ENCODE data around the gene ACOT7. TPM values are rescaled to one million over a fixed set of nuclear protein-coding genes. Genes with fewer than 3 reads are reported as not detected.
"Not testable (repeated sequence)": the region's sequence is repeated elsewhere in the genome, so short reads cannot be mapped to it uniquely, and the experiment has no call there.

ACOT7 gene
- polyA plus RNA-seq, 1 donor: 28.1 TPM

DNA sequence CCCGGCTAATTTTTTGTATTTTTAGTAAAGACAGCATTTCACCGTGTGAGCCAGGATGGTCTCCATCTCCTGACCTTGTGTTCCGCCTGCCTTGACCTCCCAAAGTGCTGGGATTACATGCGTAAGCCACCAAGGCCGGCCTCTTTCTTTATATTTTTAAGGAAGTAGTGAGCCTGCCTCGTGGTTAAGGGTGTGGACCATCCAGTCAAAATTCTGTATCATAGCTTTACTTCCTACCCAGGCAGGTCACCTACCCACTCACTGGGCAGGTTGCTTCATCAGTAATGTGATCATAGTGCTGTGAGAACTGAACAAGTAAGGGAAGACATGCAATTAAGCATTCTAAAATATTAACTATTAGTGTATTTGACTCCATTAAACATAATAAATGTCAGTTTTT lies 8.1 kb upstream of the ACOT7 start:
- DNase-seq: no peak

DNA sequence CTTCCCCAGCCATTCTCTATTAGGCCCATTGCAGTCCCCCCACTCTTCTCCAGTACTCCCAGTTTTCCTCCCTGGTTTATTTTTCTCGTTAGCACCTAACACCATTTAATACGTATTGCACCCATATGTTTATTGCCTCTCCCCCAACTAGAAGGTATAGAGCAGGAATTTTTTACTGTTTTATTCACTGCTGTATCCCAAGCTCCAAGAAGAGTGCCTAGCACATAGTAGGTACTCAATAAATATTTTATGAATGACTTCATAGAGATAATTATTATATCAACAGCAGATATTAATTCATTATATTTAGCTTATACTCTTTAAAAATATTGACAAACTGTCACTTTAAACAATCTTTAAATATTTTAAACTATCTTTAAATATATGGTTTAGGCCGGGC lies 5.7 kb upstream of the ACOT7 start:
- no peak for DNase-seq

DNA sequence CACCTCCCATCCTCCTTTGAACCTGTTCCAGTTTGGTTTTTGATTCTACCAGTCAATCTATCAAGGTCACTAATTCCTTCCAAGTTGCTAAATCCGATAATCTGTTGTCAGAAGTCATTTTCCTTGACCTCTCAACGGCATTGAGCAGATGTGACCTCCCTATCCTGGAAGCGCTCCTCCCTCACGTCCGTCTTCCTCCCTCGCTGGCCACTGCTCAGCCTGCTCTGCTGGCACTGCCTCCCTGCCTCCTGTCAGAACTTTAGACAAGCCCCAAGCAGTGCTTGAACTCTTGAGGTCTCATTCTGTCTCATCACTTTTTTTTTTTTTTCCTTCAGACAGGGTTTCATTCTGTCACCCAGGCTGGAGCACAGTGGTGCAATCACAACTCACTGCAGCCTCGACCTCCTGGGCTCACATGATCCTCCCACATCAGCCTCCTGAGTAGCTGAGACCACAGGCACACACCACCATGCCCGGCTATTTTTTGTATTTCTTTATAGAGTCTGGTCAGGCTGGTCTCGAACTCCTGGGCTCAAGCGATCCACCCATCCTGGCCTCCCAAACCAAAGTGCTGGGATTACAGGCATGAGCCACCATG lies 4.4 kb upstream of the ACOT7 start:
- no peak for DNase-seq

DNA sequence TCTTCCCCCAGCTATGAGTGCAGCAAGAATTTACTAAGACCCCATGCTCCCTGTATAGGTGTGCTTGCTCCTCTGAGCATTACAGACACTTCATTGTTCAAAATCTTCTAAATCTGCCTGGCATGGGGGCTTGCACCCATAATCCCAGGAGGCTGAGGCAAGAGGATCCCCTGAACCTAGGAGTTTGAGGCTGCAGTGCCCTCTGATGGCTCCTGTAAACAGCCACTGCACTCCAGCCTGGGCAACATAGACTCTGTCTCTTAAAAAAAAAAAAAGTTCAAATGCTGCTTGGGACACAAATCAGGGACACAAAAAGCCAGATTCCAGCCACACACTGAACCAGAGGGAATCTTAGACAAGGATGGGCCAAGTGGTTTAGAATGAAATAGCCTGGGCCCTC lies 3.4 kb upstream of the ACOT7 start:
- DNase-seq: no peak

DNA sequence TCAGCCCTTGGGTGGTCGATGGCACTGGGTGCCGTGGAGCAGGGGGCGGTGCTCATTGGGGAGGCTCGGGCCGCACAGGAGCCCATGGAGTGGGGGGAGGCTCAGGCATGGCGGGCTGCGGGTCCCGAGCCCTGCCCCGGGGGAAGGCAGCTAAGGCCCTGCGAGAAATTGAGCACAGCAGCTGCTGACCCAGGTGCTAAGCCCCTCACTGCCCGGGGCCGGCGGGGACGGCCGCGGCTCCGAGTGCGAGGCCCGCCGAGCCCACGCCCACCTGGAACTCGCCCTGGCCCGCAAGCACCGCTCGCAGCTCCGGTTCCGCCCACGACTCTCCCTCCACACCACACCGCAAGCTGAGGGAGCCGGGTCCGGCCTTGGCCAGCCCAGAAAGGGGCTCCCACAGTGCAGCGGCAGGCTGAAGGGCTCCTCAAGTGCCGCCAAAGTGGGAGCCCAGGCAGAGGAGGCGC lies 2.2 kb upstream of the ACOT7 start:
- DNase-seq: not testable (repeated sequence)

DNA sequence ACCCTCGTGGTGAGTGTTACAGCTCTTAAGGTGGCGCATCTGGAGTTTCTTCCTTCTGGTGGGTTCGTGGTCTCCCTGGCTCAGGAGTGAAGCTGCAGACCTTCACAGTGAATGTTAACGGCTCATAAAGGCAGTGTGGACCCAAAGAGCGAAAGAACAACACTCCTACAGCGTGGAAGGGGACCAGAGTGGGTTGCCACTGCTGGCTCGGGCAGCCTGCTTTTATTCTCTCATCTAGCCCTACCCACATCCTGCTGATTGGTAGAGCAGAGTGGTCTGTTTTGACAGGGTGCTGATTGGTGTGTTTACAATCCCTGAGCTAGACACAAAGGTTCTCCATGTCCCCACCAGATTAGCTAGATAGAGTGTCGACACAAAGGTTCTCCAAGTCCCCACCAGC lies 1.6 kb upstream of the ACOT7 start:
- DNase-seq: not testable (repeated sequence)

DNA sequence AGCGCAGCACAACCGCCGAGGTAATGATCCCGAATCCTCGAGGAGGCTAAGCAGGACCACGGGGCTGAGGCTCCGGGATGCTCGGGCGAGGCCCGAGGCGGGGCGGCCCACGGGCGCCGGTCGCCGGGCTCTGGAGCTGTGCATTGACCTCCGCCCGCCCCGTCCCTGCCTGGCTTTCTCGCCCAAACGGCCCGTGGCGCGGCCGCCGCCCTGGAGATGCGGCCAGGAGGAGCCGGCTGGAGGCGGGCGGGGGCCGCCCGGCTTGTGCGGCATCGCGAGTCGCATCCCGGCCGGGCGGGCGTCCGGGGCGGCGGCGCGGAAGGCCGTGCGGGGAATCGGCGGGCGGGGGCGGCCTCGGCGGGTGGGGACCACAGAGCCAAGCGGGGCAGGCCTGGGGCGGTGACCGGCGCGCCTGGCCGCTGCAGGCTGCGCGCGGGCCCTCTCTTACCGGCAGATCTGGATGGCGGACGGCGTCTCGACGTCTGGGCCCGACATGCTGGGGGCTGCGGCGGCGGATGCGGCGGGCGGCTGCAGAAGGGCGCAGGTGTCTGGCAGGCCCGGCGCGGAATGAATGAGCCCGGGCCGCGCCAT lies 663 bp downstream of the ACOT7 start:
- DNase-seq: no peak

DNA sequence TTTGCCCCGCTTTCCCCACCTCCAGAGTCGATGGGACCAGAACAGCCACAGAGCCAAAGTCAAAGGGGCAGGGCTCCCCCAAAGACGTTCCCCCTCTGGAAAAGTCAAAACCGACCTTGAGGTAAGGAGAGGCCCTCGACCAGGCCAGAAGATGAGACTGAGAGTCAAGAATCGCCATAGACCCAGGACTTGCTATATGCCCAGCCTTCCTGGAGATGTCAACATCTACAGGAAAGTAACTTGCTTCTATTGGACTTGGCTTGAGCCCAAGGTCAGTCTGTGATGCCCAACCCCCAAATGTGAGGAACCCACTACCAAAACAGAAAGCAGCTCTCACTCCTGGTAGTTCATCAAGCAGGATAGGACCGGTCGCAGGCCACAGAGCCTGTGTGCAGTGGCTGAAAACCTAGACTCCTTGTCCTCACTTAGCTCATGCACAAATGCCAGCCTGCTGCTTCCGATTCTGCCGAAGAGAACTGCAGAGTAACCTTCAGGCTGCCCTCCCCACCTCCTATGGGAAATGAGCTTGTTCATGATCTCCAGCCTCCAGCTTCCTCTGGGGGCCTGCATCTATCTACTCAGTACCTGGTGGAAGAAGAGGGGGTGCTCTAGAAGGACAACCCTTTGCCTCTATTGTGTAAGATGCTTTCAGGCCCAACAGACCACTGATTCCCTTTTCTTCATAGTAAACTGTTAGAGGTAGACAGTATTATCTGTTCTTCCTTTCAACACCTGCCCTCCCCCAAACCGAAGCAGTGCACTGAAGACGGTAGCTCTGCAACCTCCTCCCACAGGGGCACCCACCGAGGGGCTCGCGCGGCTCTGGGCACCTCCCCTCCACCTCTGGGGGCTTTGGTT lies 1.4 kb downstream of the ACOT7 start:
- no peak for DNase-seq

DNA sequence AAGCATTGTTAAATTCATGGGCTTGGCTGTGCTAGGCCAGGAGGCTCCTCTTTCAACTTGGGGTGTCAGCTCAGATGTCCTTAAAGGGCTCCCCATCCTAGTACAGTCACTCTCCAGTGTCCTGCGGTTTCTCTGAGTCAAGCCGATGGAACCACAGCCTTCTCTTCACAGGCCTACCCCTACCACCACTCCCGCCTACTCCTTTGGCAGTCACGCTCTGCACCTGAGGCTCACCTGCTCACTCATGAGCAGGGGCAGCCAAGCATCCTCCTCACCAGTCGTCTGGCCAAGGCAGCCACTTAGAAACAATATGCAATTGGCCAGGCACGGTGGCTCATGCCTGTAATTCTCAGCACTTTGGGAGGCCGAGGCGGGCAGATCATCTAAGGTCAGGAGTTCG lies 3.6 kb downstream of the ACOT7 start:
- DNase-seq: no peak

DNA sequence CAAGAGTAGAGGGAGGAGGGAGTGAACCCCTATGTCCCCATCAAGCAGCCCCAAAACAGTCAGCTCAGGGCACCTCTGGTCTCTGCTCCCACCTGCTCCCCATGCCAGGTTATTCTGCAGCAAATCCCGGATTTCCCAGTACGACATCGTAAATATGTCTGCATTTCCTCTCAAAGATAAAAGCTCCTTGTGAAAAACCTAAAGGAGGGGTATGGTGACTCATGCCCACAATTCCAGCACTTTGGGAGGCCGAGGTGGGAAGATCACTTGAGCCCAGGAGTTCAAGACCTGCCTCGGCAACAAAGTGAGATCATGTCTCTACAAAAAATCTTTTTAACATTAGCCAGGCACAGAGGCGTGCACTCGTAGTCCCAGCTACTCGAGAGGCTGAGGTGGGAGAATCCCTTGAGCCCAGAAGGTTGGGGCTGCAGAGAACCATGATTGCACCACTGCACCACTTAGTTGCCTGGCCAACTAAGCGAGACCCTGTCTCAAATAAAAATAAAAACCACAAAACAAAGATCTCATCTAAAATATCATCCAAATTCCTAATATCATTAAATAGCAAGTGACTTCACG lies 7.1 kb downstream of the ACOT7 start:
- DNase-seq: no peak

DNA sequence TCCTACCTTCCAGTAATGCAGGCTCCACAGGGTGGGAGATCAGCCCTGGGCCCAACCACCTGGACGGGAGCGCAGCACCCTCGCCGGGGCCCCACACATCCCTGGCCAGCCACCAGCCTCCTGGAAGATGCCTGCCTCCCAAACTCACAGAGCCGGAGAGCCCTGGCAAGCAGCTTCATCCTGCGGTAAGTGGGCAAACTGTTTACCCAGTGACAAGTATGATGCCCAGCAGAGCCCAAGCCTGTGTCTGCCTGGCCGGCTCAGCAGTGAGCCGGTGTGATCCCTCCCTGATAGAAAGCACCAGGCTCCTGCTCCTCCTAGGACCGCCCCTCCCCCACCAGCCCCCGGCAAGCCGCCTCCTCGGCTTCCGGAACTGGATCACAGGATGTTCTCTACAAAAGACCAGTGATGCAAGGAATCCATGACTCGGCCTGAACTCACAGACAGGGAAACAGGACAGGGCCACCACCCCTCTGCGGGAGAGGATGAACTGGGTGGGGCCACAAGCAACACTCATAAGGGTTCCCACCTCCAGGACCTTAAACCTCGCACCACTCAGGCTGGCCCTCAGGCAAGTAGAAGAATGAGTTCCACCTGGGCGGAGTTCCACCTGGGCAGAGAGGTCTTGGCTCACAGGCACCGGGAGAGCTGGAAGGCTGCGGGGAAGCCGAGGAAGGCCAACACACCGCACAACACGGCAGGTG lies 7.9 kb downstream of the ACOT7 start:
- no peak for DNase-seq

DNA sequence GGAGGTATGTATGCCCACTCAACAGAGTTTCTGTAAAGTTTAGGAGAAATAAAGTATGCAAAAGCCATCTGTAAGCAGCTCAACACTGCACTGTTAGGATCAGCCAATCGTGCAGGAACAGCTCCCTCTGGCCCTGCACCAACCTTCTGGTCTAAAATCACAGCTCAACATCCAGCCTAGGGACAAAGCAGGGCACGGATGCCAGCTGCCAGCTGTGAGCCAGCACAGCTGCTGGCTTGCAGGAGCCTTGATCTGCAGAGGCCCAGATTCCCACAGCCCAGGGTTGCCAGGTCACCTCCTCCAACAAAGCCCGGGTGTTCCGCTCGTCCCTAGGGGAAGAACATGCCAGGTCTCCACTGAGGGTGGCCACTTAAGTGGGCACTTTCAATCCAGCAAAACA lies 8.6 kb downstream of the ACOT7 start:
- DNase-seq: no peak

DNA sequence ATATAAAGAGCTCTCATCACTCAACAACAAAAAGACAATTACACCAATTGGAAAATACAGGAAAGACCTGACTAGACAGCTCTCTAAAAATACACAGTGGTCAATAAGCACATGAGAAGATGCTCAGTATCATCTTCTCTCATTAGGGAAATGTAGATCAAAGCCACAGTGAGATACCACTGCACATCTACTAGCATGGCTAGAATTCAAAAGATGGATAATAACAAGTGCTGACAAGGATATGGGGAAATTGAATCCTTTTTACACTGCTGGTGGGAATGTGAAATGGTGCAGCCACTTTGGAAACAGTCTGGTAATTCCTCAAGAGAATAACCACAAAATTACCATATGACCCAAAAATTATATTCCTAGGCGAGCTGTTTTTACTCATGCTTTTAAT lies 9.4 kb downstream of the ACOT7 start:
- no peak for DNase-seq

DNA sequence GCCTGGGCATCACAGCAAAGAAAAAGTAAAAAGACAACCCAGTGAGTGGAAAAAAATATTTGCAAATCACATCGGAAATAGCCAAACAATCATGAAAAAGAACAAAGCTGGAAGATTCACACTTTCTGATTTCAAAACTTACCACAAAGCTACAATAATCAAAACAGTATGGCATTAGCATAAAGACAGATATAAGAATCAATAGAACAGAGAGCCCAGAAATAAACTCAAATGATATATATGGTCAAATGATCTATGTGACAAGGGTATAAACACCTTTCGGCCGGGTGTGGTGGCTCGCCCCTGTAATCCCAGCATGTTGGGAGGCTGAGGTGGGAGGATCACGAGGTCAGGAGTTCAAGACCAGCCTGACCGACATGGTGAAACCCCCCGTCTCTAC lies 13.5 kb downstream of the ACOT7 start:
- DNase-seq: no peak

DNA sequence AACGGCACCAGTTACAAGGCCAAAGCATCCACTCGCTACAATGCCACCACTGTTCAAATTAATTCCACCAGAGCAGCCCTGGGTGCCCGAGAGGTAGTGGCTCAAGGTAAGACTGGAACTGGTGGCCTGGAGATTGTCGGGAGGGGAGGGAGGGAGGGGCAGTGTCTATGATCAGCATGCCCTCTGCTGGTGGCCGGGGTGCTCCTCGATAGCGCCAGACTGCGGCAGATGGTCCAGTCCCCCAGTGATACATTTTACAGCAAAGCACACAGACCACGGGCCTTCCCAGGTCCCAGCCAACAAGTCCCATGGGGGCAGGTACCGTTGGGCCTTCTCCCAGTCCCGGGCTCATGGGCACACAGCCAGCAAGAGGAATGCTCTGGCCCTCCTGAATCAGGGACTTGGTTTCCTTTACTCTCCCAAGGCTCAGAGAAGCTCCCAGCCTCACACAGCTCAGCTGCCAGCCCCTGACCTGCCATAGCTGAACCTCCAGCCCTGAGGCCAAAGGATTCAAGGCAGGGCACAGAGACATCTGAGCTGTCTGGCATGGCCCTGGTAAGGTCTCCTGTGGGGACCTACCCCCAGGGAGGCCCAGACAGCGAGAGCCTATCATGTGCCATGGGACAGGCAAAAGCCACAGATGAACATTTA lies 15.3 kb downstream of the ACOT7 start:
- no peak for DNase-seq

DNA sequence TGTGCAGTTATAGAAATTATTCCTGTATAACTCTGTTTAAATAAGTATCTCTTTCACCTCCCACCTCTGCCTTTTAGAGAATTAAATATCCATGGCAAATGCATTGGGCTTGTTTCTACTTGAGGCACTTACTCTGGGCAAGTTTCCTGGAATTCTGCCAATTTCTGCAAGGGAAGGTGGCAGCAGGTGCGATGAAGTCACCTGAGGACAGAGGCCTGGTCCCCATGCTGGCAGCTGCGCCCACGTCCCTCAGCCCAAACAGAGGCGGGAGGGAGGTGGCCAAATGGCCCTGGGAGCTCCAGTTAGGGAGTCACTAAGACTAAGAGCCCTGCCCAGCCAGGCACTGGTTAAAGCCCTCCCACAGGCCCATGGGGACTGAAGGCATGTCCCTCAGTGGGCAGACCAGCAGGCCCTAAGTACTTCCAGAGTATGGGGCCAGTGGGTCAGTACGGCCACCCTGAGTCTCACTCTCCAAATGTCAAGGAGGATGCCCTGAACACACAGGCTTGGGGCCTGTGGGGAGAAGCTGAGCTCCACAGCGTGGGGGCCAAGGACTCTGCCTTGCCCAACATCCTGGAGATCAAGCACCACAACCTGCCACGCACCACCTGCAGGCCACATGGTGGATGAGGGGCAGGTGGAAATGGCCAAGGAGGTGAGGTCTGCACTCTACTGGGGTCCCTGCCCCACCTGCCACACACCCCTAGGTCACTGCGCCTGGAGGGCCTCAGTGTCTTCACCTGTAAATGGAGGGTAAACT lies 19.4 kb downstream of the ACOT7 start:
- no peak for DNase-seq

DNA sequence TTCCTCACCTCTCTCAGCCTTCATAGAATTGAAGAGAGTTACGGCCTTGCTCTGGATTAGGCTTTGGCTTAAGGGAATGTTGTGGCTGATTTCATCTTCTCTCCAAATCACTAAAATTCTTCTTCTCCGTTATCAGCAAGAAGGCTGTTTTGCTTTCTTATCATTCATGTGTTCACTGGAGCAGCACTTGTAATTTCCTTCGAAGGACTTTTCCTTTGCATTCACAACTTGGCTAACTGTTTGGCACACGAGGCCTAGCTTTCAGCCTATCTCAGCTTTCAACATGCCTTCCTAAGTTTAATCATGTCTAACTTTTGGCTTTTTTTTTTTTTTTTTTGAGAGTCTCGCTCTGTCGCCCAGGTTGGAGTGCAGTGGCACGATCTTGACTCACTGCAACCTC lies 21.3 kb downstream of the ACOT7 start:
- not testable (repeated sequence) for DNase-seq

DNA sequence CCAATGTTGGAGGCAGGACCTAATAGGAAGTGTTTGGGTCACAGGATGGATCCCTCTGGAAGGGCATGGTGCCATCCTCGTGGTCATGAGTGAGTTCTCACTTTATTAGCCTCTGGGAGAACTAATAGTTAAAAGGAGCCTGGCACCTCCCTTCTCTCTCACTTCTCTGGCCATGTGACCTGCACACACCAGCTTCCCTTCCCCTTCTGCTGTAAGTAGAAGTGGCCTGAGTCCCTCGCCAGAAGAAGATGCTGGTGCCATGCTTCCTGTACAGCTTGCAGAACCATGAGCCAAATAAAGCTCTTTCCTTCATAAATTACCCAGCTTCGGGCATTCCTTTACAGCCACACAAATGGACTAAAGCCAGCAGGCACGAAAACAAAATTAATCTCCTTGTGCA lies 23.6 kb downstream of the ACOT7 start:
- DNase-seq: no peak

DNA sequence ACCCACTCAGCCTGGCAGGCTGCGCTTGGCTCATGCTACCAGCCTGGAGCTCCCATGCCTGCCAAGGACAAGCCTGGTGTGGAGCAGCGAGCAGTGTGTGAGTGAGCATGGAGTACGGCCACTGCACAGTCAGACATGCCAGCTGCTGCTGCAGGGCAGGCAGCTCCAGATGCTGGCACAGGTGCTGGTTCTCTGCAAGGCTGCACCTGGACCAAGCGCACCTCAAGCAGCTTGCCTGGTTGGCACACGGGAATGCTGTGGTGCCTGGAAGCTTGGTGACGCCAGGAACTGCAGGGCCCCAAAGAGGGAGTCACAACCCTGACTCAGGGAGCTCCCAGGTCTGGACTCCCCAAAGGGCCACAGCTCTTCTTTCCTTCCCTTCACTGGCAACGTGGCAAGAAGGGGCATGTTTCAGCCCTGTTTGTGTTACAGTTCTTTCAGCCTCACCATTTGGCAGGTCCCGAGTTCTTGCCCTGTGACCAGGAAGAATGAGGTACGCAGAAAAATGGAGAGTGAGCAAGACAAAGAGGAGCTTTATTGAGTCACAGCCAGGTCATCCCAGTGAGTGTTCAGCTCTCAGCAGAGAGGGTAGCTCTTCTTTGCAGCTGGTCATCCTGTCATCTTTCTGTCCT lies 26.1 kb downstream of the ACOT7 start:
- DNase-seq: no peak

DNA sequence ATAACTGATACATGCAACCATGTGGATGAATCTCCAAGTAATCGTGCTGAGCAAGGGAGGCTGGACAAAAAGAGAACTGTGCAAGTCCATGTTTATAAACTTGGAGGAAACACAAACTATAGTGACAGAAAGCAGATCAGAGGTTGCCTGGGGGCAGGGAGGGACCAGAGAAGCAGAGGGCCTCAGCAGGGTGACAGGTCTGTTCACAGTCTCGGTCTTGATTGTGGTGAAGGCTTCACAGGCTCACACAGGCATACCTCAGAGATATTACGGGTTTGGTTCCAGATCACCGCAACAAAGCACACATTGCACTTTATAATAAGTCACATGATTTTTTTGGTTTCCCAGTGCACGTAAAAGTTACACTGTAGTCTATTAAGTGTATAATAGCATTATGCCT lies 28.5 kb downstream of the ACOT7 start:
- no peak for DNase-seq

Measured in left kidney (tissue), 2 donors.